SK-N-SH (cell line): ENCODE measurements around the gene AFF3.

ENCODE experiments used
- EP300 ChIP-seq, 2 experiments: IDR thresholded peaks; 2 replicates each; pipeline versions ENCODE4 v1.4.0 to v1.6.1; 2012; ENCODE audit warnings: borderline replicate concordance in 1 of 2, low read depth in 1 of 2, low read length in 1 of 2
- EZH2phosphoT487 ChIP-seq: fragments of 200-600 bp; sonication (generic); IDR thresholded peaks from 2 replicates; pipeline ENCODE4 v1.6.1; 2017; ENCODE audit warnings: low read depth, mixed run types, mild to moderate bottlenecking, antibody characterized with exemption, moderate library complexity, borderline replicate concordance
- FOXJ3 ChIP-seq: sonication (generic); formaldehyde crosslinking; IDR thresholded peaks from 2 replicates; pipeline ENCODE4 v1.5.1; 2020; ENCODE audit warnings: mild to moderate bottlenecking, missing genetic modification reagents
- GABPA ChIP-seq: IDR thresholded peaks from 2 replicates; pipeline ENCODE4 v1.4.0; 2012; ENCODE audit warnings: low read depth, mild to moderate bottlenecking
- MAX ChIP-seq: IDR thresholded peaks from 2 replicates; pipeline ENCODE4 v1.4.0; 2012; ENCODE audit warnings: low read depth
- NRF1 ChIP-seq: IDR thresholded peaks from 2 replicates; pipeline ENCODE4 v1.6.1; 2012; ENCODE audit warnings: low read depth, mild to moderate bottlenecking, low read length
- PBX3 ChIP-seq: IDR thresholded peaks from 2 replicates; pipeline ENCODE4; 2012
- TAF1 ChIP-seq: IDR thresholded peaks from 2 replicates; pipeline ENCODE4 v1.6.1; 2012; ENCODE audit warnings: low read depth, mild to moderate bottlenecking, low read length, moderate library complexity, borderline replicate concordance
- TF ChIP-seq, protein P1 (sequence below): fragments of 200-600 bp; sonication (generic); IDR thresholded peaks from 2 replicates; pipeline ENCODE4 v1.6.1; 2017; ENCODE audit warnings: antibody characterized with exemption, mild to moderate bottlenecking, moderate library complexity
- TF ChIP-seq, protein P2 (sequence below): IDR thresholded peaks from 2 replicates; pipeline ENCODE4 v1.6.1; 2012; ENCODE audit warnings: mild to moderate bottlenecking, low read depth, low read length, moderate library complexity

- TF ChIP-seq, protein P1, sequence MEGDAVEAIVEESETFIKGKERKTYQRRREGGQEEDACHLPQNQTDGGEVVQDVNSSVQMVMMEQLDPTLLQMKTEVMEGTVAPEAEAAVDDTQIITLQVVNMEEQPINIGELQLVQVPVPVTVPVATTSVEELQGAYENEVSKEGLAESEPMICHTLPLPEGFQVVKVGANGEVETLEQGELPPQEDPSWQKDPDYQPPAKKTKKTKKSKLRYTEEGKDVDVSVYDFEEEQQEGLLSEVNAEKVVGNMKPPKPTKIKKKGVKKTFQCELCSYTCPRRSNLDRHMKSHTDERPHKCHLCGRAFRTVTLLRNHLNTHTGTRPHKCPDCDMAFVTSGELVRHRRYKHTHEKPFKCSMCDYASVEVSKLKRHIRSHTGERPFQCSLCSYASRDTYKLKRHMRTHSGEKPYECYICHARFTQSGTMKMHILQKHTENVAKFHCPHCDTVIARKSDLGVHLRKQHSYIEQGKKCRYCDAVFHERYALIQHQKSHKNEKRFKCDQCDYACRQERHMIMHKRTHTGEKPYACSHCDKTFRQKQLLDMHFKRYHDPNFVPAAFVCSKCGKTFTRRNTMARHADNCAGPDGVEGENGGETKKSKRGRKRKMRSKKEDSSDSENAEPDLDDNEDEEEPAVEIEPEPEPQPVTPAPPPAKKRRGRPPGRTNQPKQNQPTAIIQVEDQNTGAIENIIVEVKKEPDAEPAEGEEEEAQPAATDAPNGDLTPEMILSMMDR = no peak
- TF ChIP-seq MAX (no peak), FOXJ3 (CRISPR knock-in tag) (no peak), EP300 (IDR thresholded peaks at IDR 0.05; ENCODE audit: borderline replicate concordance in 1 of 2, low read depth in 1 of 2, low read length in 1 of 2) (no peak), PBX3 (no peak), GABPA (no peak), NRF1 (no peak), EZH2phosphoT487 (no peak), TAF1 (no peak)
- TF ChIP-seq, protein P2, sequence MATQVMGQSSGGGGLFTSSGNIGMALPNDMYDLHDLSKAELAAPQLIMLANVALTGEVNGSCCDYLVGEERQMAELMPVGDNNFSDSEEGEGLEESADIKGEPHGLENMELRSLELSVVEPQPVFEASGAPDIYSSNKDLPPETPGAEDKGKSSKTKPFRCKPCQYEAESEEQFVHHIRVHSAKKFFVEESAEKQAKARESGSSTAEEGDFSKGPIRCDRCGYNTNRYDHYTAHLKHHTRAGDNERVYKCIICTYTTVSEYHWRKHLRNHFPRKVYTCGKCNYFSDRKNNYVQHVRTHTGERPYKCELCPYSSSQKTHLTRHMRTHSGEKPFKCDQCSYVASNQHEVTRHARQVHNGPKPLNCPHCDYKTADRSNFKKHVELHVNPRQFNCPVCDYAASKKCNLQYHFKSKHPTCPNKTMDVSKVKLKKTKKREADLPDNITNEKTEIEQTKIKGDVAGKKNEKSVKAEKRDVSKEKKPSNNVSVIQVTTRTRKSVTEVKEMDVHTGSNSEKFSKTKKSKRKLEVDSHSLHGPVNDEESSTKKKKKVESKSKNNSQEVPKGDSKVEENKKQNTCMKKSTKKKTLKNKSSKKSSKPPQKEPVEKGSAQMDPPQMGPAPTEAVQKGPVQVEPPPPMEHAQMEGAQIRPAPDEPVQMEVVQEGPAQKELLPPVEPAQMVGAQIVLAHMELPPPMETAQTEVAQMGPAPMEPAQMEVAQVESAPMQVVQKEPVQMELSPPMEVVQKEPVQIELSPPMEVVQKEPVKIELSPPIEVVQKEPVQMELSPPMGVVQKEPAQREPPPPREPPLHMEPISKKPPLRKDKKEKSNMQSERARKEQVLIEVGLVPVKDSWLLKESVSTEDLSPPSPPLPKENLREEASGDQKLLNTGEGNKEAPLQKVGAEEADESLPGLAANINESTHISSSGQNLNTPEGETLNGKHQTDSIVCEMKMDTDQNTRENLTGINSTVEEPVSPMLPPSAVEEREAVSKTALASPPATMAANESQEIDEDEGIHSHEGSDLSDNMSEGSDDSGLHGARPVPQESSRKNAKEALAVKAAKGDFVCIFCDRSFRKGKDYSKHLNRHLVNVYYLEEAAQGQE = no peak
These were observed 265.4 kb downstream of the AFF3 start for GRCh38 chr2:99876956-99877355.
